Activated T-cell treated with anti-CD3 and anti-CD28 coated beads for 4 hours (primary cell): ENCODE data around the gene POLL.
A peak's percentile ranks its signal among the peaks of the same experiment; 100 is the strongest.

Experiments
- DNase-seq: peaks from one replicate; pipeline ENCODE4 v3.0.0-alpha.2; 2020

The POLL gene

GRCh38 chr10:101573885-101574753 lies 13.9 kb downstream of the POLL start:
- no peak for DNase-seq

- DNase-seq, result no peak
Measured at GRCh38 chr10:101572785-101573184, 15.3 kb downstream of the POLL start.

GRCh38 chr10:101572126-101572525 lies 15.9 kb downstream of the POLL start:
- no peak for DNase-seq

- DNase-seq, result no peak
Measured at GRCh38 chr10:101571271-101571925, 16.7 kb downstream of the POLL start.

- no peak for DNase-seq
Measured at GRCh38 chr10:101570428-101571270, 17.4 kb downstream of the POLL start.

- peak; percentile 74 for DNase-seq
Measured at GRCh38 chr10:101569622-101570427, 18.2 kb downstream of the POLL start.

GRCh38 chr10:101569323-101569621 lies 18.8 kb downstream of the POLL start:
- DNase-seq, result no peak

GRCh38 chr10:101568054-101568745 lies 19.9 kb downstream of the POLL start:
- no peak for DNase-seq

GRCh38 chr10:101567165-101568006 lies 20.7 kb downstream of the POLL start:
- DNase-seq, result no peak

GRCh38 chr10:101566333-101567164 lies 21.5 kb downstream of the POLL start:
- no peak for DNase-seq

GRCh38 chr10:101565936-101566332 lies 22.1 kb downstream of the POLL start:
- no peak for DNase-seq

- DNase-seq, result no peak
Measured at GRCh38 chr10:101565370-101565900, 22.6 kb downstream of the POLL start.

- no peak for DNase-seq
Measured at GRCh38 chr10:101564490-101564991, 23.5 kb downstream of the POLL start.

- no peak for DNase-seq
Measured at GRCh38 chr10:101563497-101564040, 24.5 kb downstream of the POLL start.

GRCh38 chr10:101563007-101563406 lies 25.1 kb downstream of the POLL start:
- no peak for DNase-seq

GRCh38 chr10:101562231-101562630 lies 25.8 kb downstream of the POLL start:
- DNase-seq, result no peak

GRCh38 chr10:101561068-101561915 lies 26.8 kb downstream of the POLL start:
- no peak for DNase-seq

- DNase-seq, result no peak
Measured at GRCh38 chr10:101560298-101561067, 27.6 kb downstream of the POLL start.
